PC-3 (cell line): ENCODE results near the gene TAF11L8.

Source experiments
- CTCF ChIP-seq: fragments of 300-600 bp; sonication (generic); conservative IDR thresholded peaks from 2 replicates; pipeline ENCODE4 v1.5.1; 2017; ENCODE audit warnings: antibody characterized with exemption, low read depth, mild to moderate bottlenecking, low read length
- EZH2phosphoT487 ChIP-seq: fragments of 300-600 bp; sonication (generic); IDR thresholded peaks from 2 replicates; pipeline ENCODE4 v1.6.1; 2018; ENCODE audit warnings: mild to moderate bottlenecking, antibody characterized with exemption, low read length, borderline replicate concordance

DNA sequence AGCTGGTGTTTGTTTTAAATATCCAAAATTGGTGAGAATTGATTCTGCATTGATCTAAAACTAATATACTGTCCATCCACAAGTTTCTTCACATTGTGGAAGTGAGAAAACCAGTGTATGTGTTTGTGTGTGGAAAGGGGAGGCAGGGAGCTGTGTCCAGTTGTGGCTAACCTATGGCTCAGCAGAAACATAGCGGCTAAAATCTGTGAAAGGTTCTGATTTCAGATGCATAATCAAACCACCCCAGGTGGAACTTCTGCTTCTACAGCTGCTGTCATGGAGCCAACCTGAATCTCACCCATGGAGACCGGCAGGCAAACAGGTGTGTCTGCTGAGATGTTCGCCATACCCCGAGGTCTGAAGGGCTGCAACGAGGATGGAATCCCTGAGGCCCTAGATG is 43.4 kb upstream of the TAF11L8 start, which contains the start of gene TAF11L14:
- TF ChIP-seq EZH2phosphoT487 (no peak), CTCF (no peak)
